MCF 10A (cell line): Measurements from ENCODE around the gene SLAMF7. TPM values are rescaled to one million over a fixed set of nuclear protein-coding genes. Genes with fewer than 3 reads are reported as not detected.

Source experiments
- BruUV-seq: library from RNA; stranded (reverse); fragments of 400-500 nt; replicated peaks from 2 replicates; lab custom pipeline; 2021; lab: Mats Ljungman, UMichigan
- CTCF ChIA-PET: fragments of 300-600 bp; sonication (Branson Sonifier 250); formaldehyde crosslinking; extraction: SDS; loops from one replicate; lab custom pipeline; 2021; ENCODE audit warnings: antibody characterized with exemption, inconsistent platforms; lab: Yijun Ruan, JAX
- POLR2A ChIA-PET: fragments of 300-600, 350-650 bp; sonication (Branson Sonifier 250); formaldehyde crosslinking; extraction: SDS; loops from one replicate; lab custom pipeline; 2020; ENCODE audit warnings: antibody characterized with exemption, inconsistent platforms; lab: Yijun Ruan, JAX
- DNase-seq: peaks from one replicate; pipeline ENCODE4 v3.0.0-alpha.2; 2018; ENCODE audit not compliant: unreplicated experiment
- H3K27ac Mint-ChIP-seq: one replicate; pipeline ENCODE4 v1.8.0; 2022; ENCODE audit warnings: mild to moderate bottlenecking, low read depth, mixed read lengths; ENCODE audit not compliant: unreplicated experiment
- H3K27me3 Mint-ChIP-seq: one replicate; pipeline ENCODE4 v1.8.0; 2022; ENCODE audit warnings: mixed read lengths; ENCODE audit not compliant: insufficient read depth, unreplicated experiment
- H3K36me3 Mint-ChIP-seq: one replicate; pipeline ENCODE4 v1.8.0; 2022; ENCODE audit warnings: mild to moderate bottlenecking, moderate library complexity, mixed read lengths; ENCODE audit not compliant: insufficient read depth, unreplicated experiment
- H3K4me1 Mint-ChIP-seq: one replicate; pipeline ENCODE4 v1.8.0; 2022; ENCODE audit warnings: mixed read lengths; ENCODE audit not compliant: insufficient read depth, unreplicated experiment
- H3K4me3 Mint-ChIP-seq: one replicate; pipeline ENCODE4 v1.8.0; 2022; ENCODE audit warnings: mild to moderate bottlenecking, moderate library complexity, mixed read lengths; ENCODE audit not compliant: unreplicated experiment
- H3K9me3 Mint-ChIP-seq: one replicate; pipeline ENCODE4 v1.8.0; 2022; ENCODE audit warnings: mixed read lengths; ENCODE audit not compliant: unreplicated experiment
- intact Hi-C: fragments of 100-400 bp; cut with micrococcal nuclease; formaldehyde crosslinking; loops from 2 replicates; pipeline ENCODE4 v1.14.1; 2022
- total RNA-seq: library from RNA; stranded (reverse); gene quantifications from 2 replicates; pipeline ENCODE4 v1.2.3, GENCODE V29; 2022
- TF ChIP-seq, protein P1 (sequence below): fragments of 200-600 bp; IDR thresholded peaks from one replicate; pipeline ENCODE4 v1.8.0; 2022; ENCODE audit warnings: antibody characterized with exemption, mild to moderate bottlenecking; ENCODE audit not compliant: unreplicated experiment

Gene SLAMF7
- total RNA-seq, 1 experiment from 2014 or later: 8.6 TPM

DNA sequence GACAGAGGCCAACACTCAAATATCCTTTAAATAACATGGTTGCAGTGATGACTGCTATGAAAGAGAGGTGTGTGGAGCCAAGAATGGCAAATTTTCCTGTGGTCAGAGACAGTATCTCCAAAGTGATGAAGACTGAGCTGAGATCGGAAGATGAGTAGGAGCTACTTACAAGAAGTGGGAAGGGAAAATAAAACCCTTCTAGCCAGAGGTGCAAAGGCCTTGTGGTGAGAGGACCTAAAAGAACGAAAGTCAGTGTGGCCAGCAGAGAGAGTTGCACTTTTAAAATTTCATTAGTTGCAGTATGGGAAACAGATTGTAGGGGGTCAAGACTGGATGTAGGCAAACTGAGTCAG is 17.8 kb downstream of the SLAMF7 start:
- no peaks in the 10 kb centered on the region for H3K9me3 Mint-ChIP-seq
- TF ChIP-seq, protein P1, sequence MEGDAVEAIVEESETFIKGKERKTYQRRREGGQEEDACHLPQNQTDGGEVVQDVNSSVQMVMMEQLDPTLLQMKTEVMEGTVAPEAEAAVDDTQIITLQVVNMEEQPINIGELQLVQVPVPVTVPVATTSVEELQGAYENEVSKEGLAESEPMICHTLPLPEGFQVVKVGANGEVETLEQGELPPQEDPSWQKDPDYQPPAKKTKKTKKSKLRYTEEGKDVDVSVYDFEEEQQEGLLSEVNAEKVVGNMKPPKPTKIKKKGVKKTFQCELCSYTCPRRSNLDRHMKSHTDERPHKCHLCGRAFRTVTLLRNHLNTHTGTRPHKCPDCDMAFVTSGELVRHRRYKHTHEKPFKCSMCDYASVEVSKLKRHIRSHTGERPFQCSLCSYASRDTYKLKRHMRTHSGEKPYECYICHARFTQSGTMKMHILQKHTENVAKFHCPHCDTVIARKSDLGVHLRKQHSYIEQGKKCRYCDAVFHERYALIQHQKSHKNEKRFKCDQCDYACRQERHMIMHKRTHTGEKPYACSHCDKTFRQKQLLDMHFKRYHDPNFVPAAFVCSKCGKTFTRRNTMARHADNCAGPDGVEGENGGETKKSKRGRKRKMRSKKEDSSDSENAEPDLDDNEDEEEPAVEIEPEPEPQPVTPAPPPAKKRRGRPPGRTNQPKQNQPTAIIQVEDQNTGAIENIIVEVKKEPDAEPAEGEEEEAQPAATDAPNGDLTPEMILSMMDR: no peak
- H3K4me3 Mint-ChIP-seq: no peak overlapping the region
- no peak for DNase-seq
- intact Hi-C loops: no loop called here
- H3K36me3 Mint-ChIP-seq: no peaks in the 10 kb centered on the region
- H3K4me1 Mint-ChIP-seq: peaks cover 5% of the 10 kb centered on the region
- H3K27ac Mint-ChIP-seq: no peak overlapping the region
- ChIA-PET POLR2A (interaction anchor here (0.5 to 1.6 kb wide), 3 partner anchors 12 to 18 kb away, joined by 3 read pairs; partner anchors contain the start of gene SLAMF7), CTCF (interaction anchor here (0.5 to 1.8 kb wide), 4 partner anchors 11 to 121 kb away, joined by 3 to 9 read pairs (median 4); no protein-coding TSS in a partner anchor)
- no peaks in the 10 kb centered on the region for H3K27me3 Mint-ChIP-seq
- no TSS peak for BruUV-seq

DNA sequence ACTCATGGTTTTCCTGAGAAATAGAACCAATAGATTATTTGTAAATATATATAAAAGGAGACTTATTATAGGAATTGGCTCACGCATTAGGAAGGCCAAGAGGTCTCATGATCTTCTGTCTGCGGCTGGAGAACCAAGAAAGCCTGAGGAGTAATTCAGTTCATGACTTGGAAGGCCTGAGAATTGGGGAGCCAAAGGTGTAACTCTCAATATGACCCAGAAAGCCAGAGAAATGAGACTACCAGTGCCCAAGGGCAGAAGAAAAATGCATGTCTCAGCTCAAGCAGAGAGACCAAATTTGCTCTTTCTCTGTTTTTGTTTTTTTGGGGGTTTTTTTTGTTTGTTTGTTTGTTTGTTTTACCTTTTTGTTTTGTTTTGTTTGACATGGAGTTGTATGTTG is 19.5 kb downstream of the SLAMF7 start:
- Mint-ChIP-seq H3K27ac (no peak overlapping the region), H3K4me3 (no peak overlapping the region), H3K4me1 (peaks cover 7% of the 10 kb centered on the region), H3K9me3 (no peaks in the 10 kb centered on the region), H3K27me3 (no peaks in the 10 kb centered on the region), H3K36me3 (no peaks in the 10 kb centered on the region)
- DNase-seq: no peak
- CTCF ChIA-PET: interaction anchor here (0.7 to 2.8 kb wide), 4 partner anchors 10 to 193 kb away, joined by 3 to 16 read pairs (median 3); no protein-coding TSS in a partner anchor
- POLR2A ChIA-PET: interaction anchor here (0.6 to 1.2 kb wide), 2 partner anchors 187 to 262 kb away, joined by 3 read pairs; partner anchors contain the start of gene F11R
- TF ChIP-seq, protein P1: no peak
- no TSS peak for BruUV-seq
- intact Hi-C loops: no loop called here

DNA sequence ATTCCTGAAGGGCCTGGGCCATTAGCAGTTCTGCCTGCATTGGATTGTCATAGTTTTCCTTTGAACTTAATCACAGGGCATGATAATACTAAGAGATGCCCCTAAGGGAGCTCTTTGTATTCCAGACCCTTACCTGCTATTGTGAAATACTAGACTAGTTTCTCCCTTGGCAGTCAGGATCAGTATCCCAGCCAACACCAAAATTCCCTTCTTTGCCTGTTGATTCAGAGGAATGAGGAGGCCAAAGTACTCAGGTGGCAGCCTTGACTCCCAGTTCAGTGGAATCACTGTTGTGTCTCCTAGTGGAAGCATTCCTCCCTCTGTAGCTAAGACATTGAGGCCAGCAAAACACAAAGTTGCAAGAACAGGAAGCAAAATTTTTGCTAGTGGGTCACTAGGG is 20.7 kb downstream of the SLAMF7 start:
- POLR2A ChIA-PET: no interaction called here
- intact Hi-C loops: no loop called here

DNA sequence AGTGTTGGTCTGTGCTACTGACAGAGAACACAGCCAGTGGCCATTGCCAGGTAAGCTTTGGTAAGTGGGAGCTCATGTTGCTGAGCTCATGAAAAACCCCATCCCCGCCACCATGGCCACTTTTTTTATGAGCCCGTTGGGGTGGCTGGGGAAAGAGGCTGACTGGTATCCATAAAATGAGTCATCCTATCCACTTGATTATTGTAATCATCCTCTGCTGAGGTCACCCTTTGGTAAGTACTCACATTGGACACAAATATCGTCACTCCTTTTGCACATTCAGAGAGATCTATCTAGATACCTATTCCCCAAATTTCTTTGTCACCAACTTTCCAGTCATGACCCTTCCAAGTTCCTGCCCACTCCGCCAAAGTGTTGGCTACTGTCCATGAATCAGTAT is 22.0 kb downstream of the SLAMF7 start:
- intact Hi-C loops: no loop called here
- DNase-seq: no peak
- H3K9me3 Mint-ChIP-seq: no peaks in the 10 kb centered on the region
- TF ChIP-seq, protein P1: no peak
- no peaks in the 10 kb centered on the region for H3K36me3 Mint-ChIP-seq
- no peak overlapping the region for H3K4me3 Mint-ChIP-seq
- peaks cover 7% of the 10 kb centered on the region for H3K4me1 Mint-ChIP-seq
- ChIA-PET POLR2A (interaction anchor here (0.6 kb wide), 1 partner anchor 287 kb away, joined by 3 read pairs; no protein-coding TSS in a partner anchor), CTCF (interaction anchor here (0.5 to 1.9 kb wide), 6 partner anchors 15 to 316 kb away, joined by 3 to 8 read pairs (median 4); no protein-coding TSS in a partner anchor)
- H3K27ac Mint-ChIP-seq: no peak overlapping the region
- no peaks in the 10 kb centered on the region for H3K27me3 Mint-ChIP-seq
- no TSS peak for BruUV-seq

More for the DNA sequence above, 20.7 kb downstream of the SLAMF7 start:
- BruUV-seq: no TSS peak
- H3K27me3 Mint-ChIP-seq: no peaks in the 10 kb centered on the region
- H3K36me3 Mint-ChIP-seq: no peaks in the 10 kb centered on the region
- no peak overlapping the region for H3K27ac Mint-ChIP-seq
- TF ChIP-seq, protein P1: no peak
- H3K4me1 Mint-ChIP-seq: peaks cover 7% of the 10 kb centered on the region
- CTCF ChIA-PET: interaction anchor here (0.8 to 2.8 kb wide), 3 partner anchors 9 to 192 kb away, joined by 3 to 16 read pairs (median 5); no protein-coding TSS in a partner anchor
- no peak for DNase-seq
- H3K4me3 Mint-ChIP-seq: no peak overlapping the region
- H3K9me3 Mint-ChIP-seq: no peaks in the 10 kb centered on the region
